T-cell (primary cell): ENCODE data around the gene ADCY6. TPM values are rescaled to one million over a fixed set of nuclear protein-coding genes. Genes with fewer than 3 reads are reported as not detected.

ENCODE experiments used
- ATAC-seq, 4 experiments: fragments of 200-7000 bp in 3 of 4; fragments of 150-1000 bp in 1 of 4; cut with Tn5 transposase; replicated peaks in 1 of 4; 1 replicate in 3 of 4; 2 replicates in 1 of 4; pipeline ENCODE4 v1.10.0; 2021; ENCODE audit warnings: moderate library complexity in 3 of 4, mild to moderate bottlenecking in 2 of 4, moderate number of reproducible peaks in 1 of 4
- CTCF ChIA-PET, 2 donors: fragments of 300-600 bp; sonication (Branson Sonifier 250); formaldehyde crosslinking; loops; one replicate each; lab custom pipeline; 2022; ENCODE audit warnings: antibody characterized with exemption in 2 of 2; lab: Charles Lee
- POLR2A ChIA-PET, 2 donors: fragments of 300-600 bp; sonication (Branson Sonifier 250); formaldehyde crosslinking; loops; one replicate each; lab custom pipeline; 2022; ENCODE audit warnings: antibody characterized with exemption in 2 of 2; lab: Charles Lee
- DNase-seq, 35 experiments: peaks; one replicate each; pipeline versions ENCODE4 v3.0.0 to v3.0.0-alpha.2; 2013 to 2023
- H3K27ac ChIP-seq: one replicate; pipeline ENCODE4 v1.5.1; 2013; ENCODE audit warnings: low read length
- H3K27me3 ChIP-seq, 2 experiments: replicated peaks in 1 of 2; 1 replicate in 1 of 2; 2 replicates in 1 of 2; pipeline versions ENCODE4 v1.6.1 to v1.7.0; 2013; ENCODE audit warnings: low read length in 1 of 2, mixed read lengths in 1 of 2; ENCODE audit not compliant: control insufficient read depth in 2 of 2, insufficient read depth in 2 of 2; ENCODE audit errors: extremely low read depth in 1 of 2
- H3K36me3 ChIP-seq, 2 donors: 1 replicate in 1 of 2; 2 replicates in 1 of 2; pipeline versions ENCODE4 v1.6.1 to v1.7.0; 2013; ENCODE audit warnings: low read length in 1 of 2; ENCODE audit not compliant: control insufficient read depth in 2 of 2, insufficient read depth in 1 of 2; ENCODE audit errors: extremely low read depth in 1 of 2
- H3K4me1 ChIP-seq, 2 experiments: 1 replicate in 1 of 2; 2 replicates in 1 of 2; pipeline versions ENCODE4 v1.6.1 to v1.7.0; 2013; ENCODE audit warnings: low read length in 2 of 2, mixed read lengths in 1 of 2; ENCODE audit not compliant: insufficient read depth in 2 of 2, control insufficient read depth in 1 of 2; ENCODE audit errors: extremely low read depth in 1 of 2
- H3K4me3 ChIP-seq, 2 donors: 1 replicate in 1 of 2; 2 replicates in 1 of 2; pipeline versions ENCODE4 v1.5.1 to v1.7.0; 2013; ENCODE audit warnings: mild to moderate bottlenecking in 2 of 2, low read length in 1 of 2, moderate library complexity in 1 of 2; ENCODE audit not compliant: control insufficient read depth in 1 of 2; ENCODE audit errors: extremely low read depth in 1 of 2
- H3K9me3 ChIP-seq: 2 replicates; pipeline ENCODE4 v1.7.0; 2013
- H3K27ac Mint-ChIP-seq, 2 donors: one replicate each; pipeline ENCODE4 v1.8.0; 2020 to 2021; ENCODE audit warnings: mild to moderate bottlenecking in 2 of 2, mixed read lengths in 2 of 2
- H3K27me3 Mint-ChIP-seq, 2 donors: one replicate each; pipeline ENCODE4 v1.8.0; 2021 to 2022; ENCODE audit warnings: mixed read lengths in 2 of 2
- H3K36me3 Mint-ChIP-seq: one replicate; pipeline ENCODE4 v1.8.0; 2021; ENCODE audit warnings: mixed read lengths
- H3K4me1 Mint-ChIP-seq, 3 donors: one replicate each; pipeline ENCODE4 v1.8.0; 2020 to 2022; ENCODE audit warnings: mixed read lengths in 3 of 3, mild to moderate bottlenecking in 1 of 3
- H3K4me3 Mint-ChIP-seq, 3 donors: one replicate each; pipeline ENCODE4 v1.8.0; 2020 to 2022; ENCODE audit warnings: mild to moderate bottlenecking in 3 of 3, mixed read lengths in 3 of 3, moderate library complexity in 3 of 3
- H3K9me3 Mint-ChIP-seq, 3 donors: one replicate each; pipeline ENCODE4 v1.8.0; 2020 to 2022; ENCODE audit warnings: mixed read lengths in 3 of 3
- WGBS: methylation state at CpG from one replicate; pipeline ENCODE4 v1.1.5; 2013; ENCODE audit warnings: missing lambda C conversion rate; ENCODE audit not compliant: insufficient coverage; 5-methylcytosine and 5-hydroxymethylcytosine counted together
- total RNA-seq, 35 experiments: library from RNA in 6 of 35; stranded (reverse) in 6 of 35; fragments of 120-200 nt in 1 of 35; gene quantifications; one replicate each; pipeline versions ENCODE4 v1.2.1 to v1.2.4 and lab custom pipeline; 2013 to 2026

Gene ADCY6
- total RNA-seq, 5 donors from 2014 or later (not counting 1 experiment from before 2014, with no cell fraction given): 0.10 to 0.76 (median 0.66) TPM; not detected in 1

DNA sequence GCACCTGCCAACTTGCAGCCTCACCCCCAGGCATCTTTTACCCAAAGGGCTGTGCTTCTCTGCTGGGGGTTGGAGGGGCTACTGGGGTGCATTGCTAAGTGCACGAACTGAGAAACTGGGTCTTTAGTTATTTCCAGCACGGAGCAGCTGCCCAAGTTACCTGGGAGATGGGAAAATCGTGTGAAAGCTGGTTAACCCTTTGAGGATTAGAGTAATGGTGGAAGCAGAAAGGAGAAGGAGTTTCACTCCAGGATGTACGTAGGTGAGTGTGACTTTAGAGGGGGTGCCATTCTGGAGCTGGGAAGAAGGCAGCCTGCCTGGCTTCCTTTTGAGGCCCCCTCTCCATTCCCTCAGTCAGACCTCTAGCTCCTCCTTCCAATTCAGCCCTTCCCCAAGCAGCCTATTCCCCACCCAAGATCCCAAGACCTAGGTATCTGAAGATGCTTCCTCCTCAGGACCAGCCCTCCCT lies 1.0 kb upstream of the ADCY6 start:
- no peak overlapping the region for H3K27ac ChIP-seq
- H3K36me3 ChIP-seq: no peaks in the 10 kb centered on the region
- no peak overlapping the region for H3K4me3 ChIP-seq
- H3K4me1 ChIP-seq: peaks cover 3 to 16% of the 10 kb centered on the region in 2 experiments
- H3K9me3 Mint-ChIP-seq: no peaks in the 10 kb centered on the region
- no peaks in the 10 kb centered on the region for H3K9me3 ChIP-seq
- H3K4me1 Mint-ChIP-seq: peaks cover 5 to 18% (median 14%) of the 10 kb centered on the region in 3 donors
- DNase-seq (no peak), ATAC-seq (no peak)
- POLR2A ChIA-PET: no interaction called here
- CTCF ChIA-PET: interaction anchor here in 1 of 2 donors (0.6 to 0.8 kb wide), 3 partner anchors 10 to 1630 kb away, joined by 3 to 7 read pairs (median 5); no protein-coding TSS in a partner anchor
- H3K36me3 Mint-ChIP-seq: no peaks in the 10 kb centered on the region
- peak overlapping the region; percentile 3 to 73 (median 34) for H3K4me3 Mint-ChIP-seq
- peaks cover 48 to 51% of the 10 kb centered on the region in 2 donors for H3K27me3 Mint-ChIP-seq
- 38% methylated on average over 3 of the region's 4 CpGs for WGBS
- peaks cover 0 to 54% of the 10 kb centered on the region in 2 experiments for H3K27me3 ChIP-seq
- H3K27ac Mint-ChIP-seq: no peak overlapping the region

DNA sequence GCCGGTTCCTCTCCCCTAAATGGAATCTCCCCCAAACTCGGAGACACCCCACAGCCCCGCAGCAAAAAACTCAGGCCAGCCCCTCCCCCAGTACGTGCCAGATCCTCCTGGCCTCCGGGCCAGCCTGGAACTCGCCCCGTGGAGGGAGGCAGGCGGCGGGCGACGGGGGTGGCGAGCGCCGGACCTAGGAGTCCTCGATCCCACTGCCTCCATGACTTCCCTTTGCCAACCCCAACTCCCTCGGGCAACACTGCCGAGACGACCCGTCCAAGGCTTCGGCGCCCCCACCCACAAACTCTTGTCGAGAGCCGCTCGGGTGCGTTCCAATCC lies 400 bp downstream of the ADCY6 start:
- Histone ChIP-seq H3K27ac (no peak overlapping the region), H3K4me3 (peak overlapping the region in 1 of 2 donors; percentile 4), H3K27me3 (peaks cover 0 to 54% of the 10 kb centered on the region in 2 experiments), H3K4me1 (peaks cover 3 to 16% of the 10 kb centered on the region in 2 experiments), H3K9me3 (no peaks in the 10 kb centered on the region), H3K36me3 (no peaks in the 10 kb centered on the region)
- CTCF ChIA-PET: no interaction called here
- WGBS: 17% methylated on average over 23 of the region's 25 CpGs
- Mint-ChIP-seq H3K36me3 (no peaks in the 10 kb centered on the region), H3K27me3 (peaks cover 49% of the 10 kb centered on the region in 2 donors), H3K9me3 (no peaks in the 10 kb centered on the region), H3K27ac (no peak overlapping the region), H3K4me3 (peak overlapping the region; percentile 63 to 73 (median 70)), H3K4me1 (peaks cover 5 to 18% (median 14%) of the 10 kb centered on the region in 3 donors)
- ATAC-seq: peak in 1 of 4 experiments; percentile 12
- DNase-seq: no peak
- POLR2A ChIA-PET: no interaction called here

- Mint-ChIP-seq H3K4me3 (peak overlapping the region; percentile 63 to 73 (median 70)), H3K4me1 (peaks cover 5 to 18% (median 14%) of the 10 kb centered on the region in 3 donors), H3K36me3 (no peaks in the 10 kb centered on the region), H3K27ac (no peak overlapping the region), H3K27me3 (peaks cover 49 to 52% of the 10 kb centered on the region in 2 donors), H3K9me3 (no peaks in the 10 kb centered on the region)
- ATAC-seq: no peak
- Histone ChIP-seq H3K27me3 (peaks cover 0 to 51% of the 10 kb centered on the region in 2 experiments), H3K27ac (no peak overlapping the region), H3K9me3 (no peaks in the 10 kb centered on the region), H3K36me3 (no peaks in the 10 kb centered on the region), H3K4me3 (peak overlapping the region in 1 of 2 donors; percentile 4), H3K4me1 (peaks cover 3 to 16% of the 10 kb centered on the region in 2 experiments)
- no peak for DNase-seq
- ChIA-PET POLR2A (no interaction called here), CTCF (no interaction called here)
- WGBS: 60% methylated on average over 3 of the region's 11 CpGs
Measured at GRCh38 chr12:48787791-48788523, 932 bp downstream of the ADCY6 start.

DNA sequence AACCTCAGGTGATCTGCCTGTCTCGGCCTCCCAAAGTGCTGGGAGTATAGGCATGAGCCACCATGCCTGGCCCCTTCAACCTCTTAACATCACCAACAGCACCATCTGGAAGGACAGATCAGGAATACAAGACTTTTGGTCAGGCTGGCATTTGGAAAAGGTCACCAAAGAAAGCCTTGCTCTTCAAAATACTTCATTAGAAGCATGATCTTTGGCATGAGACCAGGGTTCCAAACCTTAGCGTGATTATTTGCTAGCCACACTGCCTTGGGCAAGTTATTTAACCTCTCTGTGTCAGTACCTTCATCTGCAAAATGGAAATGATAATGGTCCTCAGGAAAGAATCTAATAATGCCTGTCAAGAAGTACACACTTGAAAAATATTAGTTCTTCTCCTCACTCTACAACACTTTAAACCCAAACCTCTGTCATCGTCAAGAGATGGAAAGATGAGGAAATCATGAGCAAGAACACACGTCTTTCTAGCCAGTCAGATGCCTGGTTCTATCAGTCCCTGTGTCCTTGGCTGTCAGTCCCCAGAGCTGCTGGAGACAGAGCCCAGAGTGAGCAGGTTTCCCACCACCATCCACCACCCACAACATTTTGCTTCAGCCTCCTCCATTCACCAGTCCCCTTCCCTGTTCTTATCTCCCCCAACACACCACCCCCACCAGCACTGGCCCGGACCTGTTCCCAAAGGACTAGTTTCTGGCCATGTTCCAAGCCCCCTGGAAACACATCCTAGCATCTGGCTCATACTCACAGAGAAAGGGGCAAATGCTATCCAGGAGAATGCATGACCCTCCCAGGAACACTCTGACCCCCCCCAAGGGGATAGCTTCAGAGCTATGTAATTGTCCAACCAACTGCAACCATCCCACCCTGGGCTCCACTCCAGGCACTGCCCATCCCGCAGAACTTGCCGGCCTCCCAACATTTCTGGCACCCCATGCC lies 2.0 kb downstream of the ADCY6 start:
- Histone ChIP-seq H3K9me3 (no peaks in the 10 kb centered on the region), H3K27me3 (peaks cover 0 to 48% of the 10 kb centered on the region in 2 experiments), H3K36me3 (no peaks in the 10 kb centered on the region), H3K4me3 (no peak overlapping the region), H3K27ac (no peak overlapping the region), H3K4me1 (peaks cover 3 to 16% of the 10 kb centered on the region in 2 experiments)
- Mint-ChIP-seq H3K4me3 (peak overlapping the region in 1 of 3 donors; percentile 70), H3K4me1 (peaks cover 5 to 18% (median 14%) of the 10 kb centered on the region in 3 donors), H3K27ac (peak overlapping the region in 1 of 2 donors; percentile 10), H3K9me3 (no peaks in the 10 kb centered on the region), H3K36me3 (no peaks in the 10 kb centered on the region), H3K27me3 (peaks cover 49 to 55% of the 10 kb centered on the region in 2 donors)
- ChIA-PET CTCF (no interaction called here), POLR2A (no interaction called here)
- DNase-seq (no peak), ATAC-seq (no peak)
- 78% methylated on average over 5 of the region's 7 CpGs for WGBS

- ChIA-PET POLR2A (no interaction called here), CTCF (no interaction called here)
- Mint-ChIP-seq H3K9me3 (no peaks in the 10 kb centered on the region), H3K27me3 (peaks cover 35 to 41% of the 10 kb centered on the region in 2 donors), H3K4me3 (no peak overlapping the region), H3K36me3 (no peaks in the 10 kb centered on the region), H3K4me1 (peaks cover 5 to 10% (median 5%) of the 10 kb centered on the region in 3 donors), H3K27ac (no peak overlapping the region)
- no peak overlapping the region for H3K4me3 ChIP-seq
- 92% methylated on average over 4 of the region's 4 CpGs for WGBS
- peaks cover 0 to 3% of the 10 kb centered on the region in 2 experiments for H3K4me1 ChIP-seq
- no peak overlapping the region for H3K27ac ChIP-seq
- ATAC-seq (no peak), DNase-seq (no peak)
- no peaks in the 10 kb centered on the region for H3K9me3 ChIP-seq
- H3K36me3 ChIP-seq: no peaks in the 10 kb centered on the region
- H3K27me3 ChIP-seq: peaks cover 0 to 29% of the 10 kb centered on the region in 2 experiments
Measured at GRCh38 chr12:48783432-48783831, 5.5 kb downstream of the ADCY6 start.
